RWPE2 (cell line): ENCODE measurements around the gene VSX2.

Source experiments
- ATAC-seq: fragments of 200-7000 bp; cut with Tn5 transposase; 3 replicates; pipeline ENCODE4 v1.9.1; 2021; ENCODE audit warnings: low read depth
- DNase-seq: peaks from one replicate; pipeline ENCODE4 v3.0.0-alpha.2; 2020; ENCODE audit warnings: low spot score
- H3K27ac ChIP-seq: fragments of 450-650 bp; 2 replicates; pipeline ENCODE4 v1.5.1; 2017; ENCODE audit warnings: mild to moderate bottlenecking; ENCODE audit not compliant: poor library complexity, severe bottlenecking
- H3K27me3 ChIP-seq: fragments of 250-450 bp; sonication (Bioruptor Pico); 2 replicates; pipeline ENCODE4 v1.5.1; 2021; ENCODE audit warnings: mild to moderate bottlenecking, moderate library complexity; ENCODE audit not compliant: insufficient read depth, poor library complexity, severe bottlenecking
- H3K36me3 ChIP-seq: fragments of 250-450 bp; sonication (Bioruptor Pico); 2 replicates; pipeline ENCODE4 v1.5.1; 2020; ENCODE audit warnings: low read depth, mild to moderate bottlenecking, moderate library complexity
- H3K4me1 ChIP-seq: fragments of 250-450 bp; sonication (Bioruptor Pico); 2 replicates; pipeline ENCODE4 v1.5.1; 2021; ENCODE audit warnings: mild to moderate bottlenecking, moderate library complexity; ENCODE audit not compliant: insufficient read depth, poor library complexity, severe bottlenecking
- H3K4me3 ChIP-seq: fragments of 250-450 bp; sonication (Bioruptor Pico); 2 replicates; pipeline ENCODE4 v1.5.1; 2021; ENCODE audit warnings: mild to moderate bottlenecking, moderate library complexity; ENCODE audit not compliant: severe bottlenecking
- H3K9me3 ChIP-seq: fragments of 250-450 bp; sonication (Bioruptor Pico); 2 replicates; pipeline ENCODE4 v1.5.1; 2021; ENCODE audit warnings: mild to moderate bottlenecking, moderate library complexity; ENCODE audit not compliant: severe bottlenecking
- CTCF ChIP-seq: fragments of 450-650 bp; IDR thresholded peaks from one replicate; pipeline ENCODE4 v1.5.1; 2017; ENCODE audit warnings: mild to moderate bottlenecking, moderate library complexity; ENCODE audit not compliant: poor library complexity, severe bottlenecking

The VSX2 gene

GRCh38 chr14:74289801-74290200, 50.6 kb downstream of the VSX2 start:
- DNase-seq (no peak), ATAC-seq (no peak)
- H3K27me3 ChIP-seq, result no peaks in the 10 kb centered on the region
- H3K27ac ChIP-seq, result no peak overlapping the region
- no peaks in the 10 kb centered on the region for H3K4me1 ChIP-seq
- H3K4me3 ChIP-seq, result no peak overlapping the region
- no peak for TF ChIP-seq CTCF
- peaks cover 55% of the 10 kb centered on the region for H3K36me3 ChIP-seq
- H3K9me3 ChIP-seq, result no peaks in the 10 kb centered on the region

DNA sequence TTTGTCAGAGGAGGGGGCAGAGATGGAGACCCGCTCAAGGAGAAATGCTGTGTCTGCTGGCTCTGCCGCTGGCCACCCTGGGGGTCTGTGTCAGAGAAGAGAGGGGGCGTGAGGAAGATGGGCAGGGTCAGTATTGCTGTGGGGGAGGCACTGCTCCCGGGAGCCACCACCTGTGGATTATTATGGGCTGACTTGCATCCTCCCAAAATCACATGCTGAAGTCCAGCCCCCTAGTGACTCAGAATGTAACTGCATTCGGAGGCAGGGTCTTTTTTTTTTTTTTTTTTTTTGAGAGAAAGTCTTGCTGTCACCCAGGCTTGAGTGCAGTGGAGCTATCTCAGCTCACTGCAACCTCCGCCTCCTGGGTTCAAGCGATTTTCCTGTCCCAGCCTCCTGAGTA, 51.2 kb downstream of the VSX2 start:
- peaks cover 51% of the 10 kb centered on the region for H3K36me3 ChIP-seq

DNA sequence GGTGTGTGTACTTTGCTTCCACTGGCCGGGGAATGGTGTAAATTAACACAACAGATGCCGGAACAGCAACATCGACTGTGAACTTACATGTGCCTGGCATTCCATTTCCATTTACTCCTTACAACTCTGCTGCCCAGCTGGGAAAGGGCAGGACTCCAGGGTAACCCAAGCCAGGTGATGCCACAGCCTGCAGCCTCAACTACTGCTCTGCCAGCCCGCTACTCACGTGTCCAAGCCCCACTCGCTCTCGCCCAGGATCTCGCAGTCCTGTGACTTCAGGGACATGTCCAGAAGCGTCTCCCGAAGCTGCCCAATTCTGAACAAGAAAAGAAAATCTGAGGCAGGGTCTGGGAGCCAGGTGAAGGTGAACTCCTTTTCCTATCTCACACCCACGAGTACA, 52.8 kb downstream of the VSX2 start:
- no peak for TF ChIP-seq CTCF
- Histone ChIP-seq H3K9me3 (no peaks in the 10 kb centered on the region), H3K36me3 (peaks cover 42% of the 10 kb centered on the region), H3K27me3 (no peaks in the 10 kb centered on the region), H3K4me3 (no peak overlapping the region), H3K27ac (no peak overlapping the region), H3K4me1 (no peaks in the 10 kb centered on the region)
- DNase-seq (no peak), ATAC-seq (no peak)

More for the DNA sequence above, 51.2 kb downstream of the VSX2 start:
- H3K4me3 ChIP-seq, result no peak overlapping the region
- ATAC-seq (no peak), DNase-seq (no peak)
- H3K27ac ChIP-seq, result no peak overlapping the region
- no peaks in the 10 kb centered on the region for H3K4me1 ChIP-seq
- H3K27me3 ChIP-seq, result no peaks in the 10 kb centered on the region
- no peaks in the 10 kb centered on the region for H3K9me3 ChIP-seq
- TF ChIP-seq CTCF, result peak; percentile 58

GRCh38 chr14:74293606-74294005, 54.4 kb downstream of the VSX2 start:
- Histone ChIP-seq H3K36me3 (peaks cover 49% of the 10 kb centered on the region), H3K4me1 (no peaks in the 10 kb centered on the region), H3K4me3 (no peak overlapping the region), H3K27me3 (no peaks in the 10 kb centered on the region), H3K27ac (no peak overlapping the region), H3K9me3 (no peaks in the 10 kb centered on the region)
- no peak for TF ChIP-seq CTCF
- no peak for ATAC-seq
- no peak for DNase-seq

GRCh38 chr14:74296037-74296467, 56.8 kb downstream of the VSX2 start:
- Histone ChIP-seq H3K27ac (no peak overlapping the region), H3K36me3 (peaks cover 42% of the 10 kb centered on the region), H3K4me3 (no peak overlapping the region), H3K9me3 (no peaks in the 10 kb centered on the region), H3K4me1 (no peaks in the 10 kb centered on the region), H3K27me3 (no peaks in the 10 kb centered on the region)
- ATAC-seq (no peak), DNase-seq (no peak)
- TF ChIP-seq CTCF, result no peak
